SJCRH30 (cell line): ENCODE measurements around the gene DENND1B. TPM values are rescaled to one million over a fixed set of nuclear protein-coding genes. Genes with fewer than 3 reads are reported as not detected.

Experiments used
- DNase-seq, 2 experiments: peaks; one replicate each; pipeline ENCODE4 v3.0.0-alpha.2; 2015 to 2020
- H3K27ac ChIP-seq: fragments of 250-450 bp; sonication (Bioruptor Pico); 2 replicates; pipeline ENCODE4 v1.5.1; 2020; ENCODE audit warnings: mild to moderate bottlenecking, moderate library complexity
- H3K27me3 ChIP-seq: fragments of 250-450 bp; sonication (Bioruptor Pico); 2 replicates; pipeline ENCODE4 v1.5.1; 2020; ENCODE audit warnings: mild to moderate bottlenecking, moderate library complexity
- H3K36me3 ChIP-seq: fragments of 250-450 bp; sonication (Bioruptor Pico); 2 replicates; pipeline ENCODE4 v1.5.1; 2020; ENCODE audit warnings: mild to moderate bottlenecking, moderate library complexity
- H3K4me1 ChIP-seq: fragments of 250-450 bp; sonication (Bioruptor Pico); 2 replicates; pipeline ENCODE4 v1.5.1; 2020; ENCODE audit warnings: mild to moderate bottlenecking, moderate library complexity
- H3K4me3 ChIP-seq: fragments of 250-450 bp; sonication (Bioruptor Pico); 2 replicates; pipeline ENCODE4 v1.5.1; 2020; ENCODE audit warnings: mild to moderate bottlenecking, moderate library complexity
- H3K9me3 ChIP-seq: fragments of 250-450 bp; sonication (Bioruptor Pico); replicated peaks from 2 replicates; pipeline ENCODE4 v1.5.1; 2020; ENCODE audit warnings: mild to moderate bottlenecking, moderate library complexity
- total RNA-seq: library from RNA; depleted of rRNA; stranded (reverse); fragments of >200 nt; shearing (Covaris generic); gene quantifications from 2 replicates; pipeline ENCODE4 v1.2.3, GENCODE V29; 2014; rRNA removed

The DENND1B gene
- total RNA-seq, 1 experiment from 2014 or later: 4.2 TPM

DNA sequence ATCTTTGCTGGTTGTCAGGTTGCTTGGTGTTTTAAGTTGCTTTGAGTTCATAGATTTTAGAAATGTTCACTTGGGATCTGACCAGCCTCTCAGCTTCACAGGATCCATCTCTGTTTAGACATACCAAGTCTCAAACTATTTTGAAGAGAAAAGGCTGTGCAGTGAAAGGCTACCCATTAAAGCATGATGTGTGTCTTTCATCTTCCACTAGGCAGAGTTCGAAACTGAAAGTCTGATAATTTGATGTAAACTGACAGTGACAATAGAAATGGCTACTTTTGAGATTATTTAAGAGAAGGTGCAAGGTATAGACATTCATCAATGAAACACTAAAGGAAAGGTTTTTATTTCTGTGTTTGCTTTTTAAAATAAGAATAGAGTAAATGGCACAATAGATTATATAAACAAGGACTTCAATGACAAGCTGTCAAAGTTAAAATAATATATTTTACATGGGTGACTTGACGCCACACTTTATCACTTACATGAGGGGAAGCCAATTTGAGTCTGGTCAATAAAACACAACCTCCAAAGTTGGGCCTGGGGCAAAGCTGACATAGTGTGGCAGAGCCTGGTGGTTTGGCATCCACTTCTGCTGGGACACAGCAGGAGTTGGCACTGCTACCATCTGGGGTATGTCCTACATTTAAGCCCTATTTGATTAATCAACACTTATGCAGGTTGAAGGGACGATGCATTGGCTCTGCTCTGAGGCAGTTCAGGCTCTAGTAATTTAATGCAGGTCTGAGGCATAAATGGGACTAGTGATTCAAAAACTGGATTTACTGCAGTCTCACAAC is 309.6 kb downstream of the DENND1B start:
- DNase-seq: no peak
- Histone ChIP-seq H3K4me1 (no peaks in the 10 kb centered on the region), H3K4me3 (no peak overlapping the region), H3K27ac (no peak overlapping the region), H3K9me3 (no peaks in the 10 kb centered on the region), H3K36me3 (no peaks in the 10 kb centered on the region), H3K27me3 (no peaks in the 10 kb centered on the region)

GRCh38 chr1:197464044-197464443 is 311.2 kb downstream of the DENND1B start:
- no peak for DNase-seq
- Histone ChIP-seq H3K27ac (no peak overlapping the region), H3K4me1 (no peaks in the 10 kb centered on the region), H3K27me3 (no peaks in the 10 kb centered on the region), H3K9me3 (no peaks in the 10 kb centered on the region), H3K36me3 (no peaks in the 10 kb centered on the region), H3K4me3 (no peak overlapping the region)

DNA sequence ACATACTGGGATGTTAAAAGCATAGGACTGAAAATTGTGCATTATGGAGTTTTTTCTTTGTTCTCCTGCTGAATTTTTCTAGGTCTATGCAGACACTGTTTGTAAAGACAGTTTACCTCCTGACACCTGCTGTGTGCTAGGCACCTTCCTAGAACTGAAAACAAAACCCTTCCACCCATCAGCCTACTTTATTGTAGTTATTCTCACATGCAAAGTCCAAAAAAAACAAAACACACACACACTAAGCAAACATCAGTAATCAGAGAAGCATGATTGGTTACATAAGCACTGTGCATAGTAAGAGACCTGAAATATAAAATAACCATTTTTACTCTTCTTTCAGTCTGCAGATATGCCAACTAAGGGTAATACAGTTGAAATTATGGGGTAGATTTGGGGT is 312.1 kb downstream of the DENND1B start:
- Histone ChIP-seq H3K27me3 (no peaks in the 10 kb centered on the region), H3K4me3 (no peak overlapping the region), H3K27ac (no peak overlapping the region), H3K36me3 (no peaks in the 10 kb centered on the region), H3K4me1 (no peaks in the 10 kb centered on the region), H3K9me3 (no peaks in the 10 kb centered on the region)
- DNase-seq: no peak

DNA sequence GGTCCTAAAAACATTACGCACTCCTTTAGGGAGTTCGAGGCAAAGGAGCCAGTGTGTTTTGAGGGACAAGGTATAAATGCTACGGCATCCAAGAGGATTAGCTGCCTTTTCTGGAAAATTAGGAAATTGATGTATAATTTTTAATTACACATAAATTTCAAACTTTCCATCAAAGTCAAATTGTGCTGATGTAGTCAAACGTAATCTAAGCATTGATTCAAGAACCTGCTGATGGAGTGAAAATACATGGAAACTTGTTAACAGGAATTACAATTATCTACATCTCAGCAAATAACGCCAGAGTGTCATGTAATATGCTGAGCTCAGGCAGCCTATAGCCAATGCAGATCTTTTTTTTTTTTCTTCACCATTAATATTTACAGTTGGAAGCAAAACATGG is 312.7 kb downstream of the DENND1B start:
- H3K4me3 ChIP-seq: no peak overlapping the region
- no peaks in the 10 kb centered on the region for H3K36me3 ChIP-seq
- DNase-seq: no peak
- no peaks in the 10 kb centered on the region for H3K27me3 ChIP-seq
- no peaks in the 10 kb centered on the region for H3K4me1 ChIP-seq
- H3K9me3 ChIP-seq: no peaks in the 10 kb centered on the region
- no peak overlapping the region for H3K27ac ChIP-seq

Other genes starting within 250 kb of the DENND1B start
- gene C1orf53, start 127.2 kb upstream of the DENND1B start, total RNA-seq: 2.5 and 2.6 TPM in 2 replicates
- 0.33 and 0.93 TPM in 2 replicates for gene LHX9, start 141.9 kb upstream of the DENND1B start, total RNA-seq